ENCODE data around the gene FGF12. TPM values are rescaled to one million over a fixed set of nuclear protein-coding genes. Genes with fewer than 3 reads are reported as not detected.

Gene FGF12
- total and polyA plus RNA-seq, 11 donors, result 21.8 to 420 (median 265) TPM

- intact Hi-C loops (cut with DNase I), result no loop called here
- no peaks in the 10 kb centered on the region for H3K36me3 ChIP-seq
- H3K27ac ChIP-seq, result no peak overlapping the region
- ATAC-seq (no peak), DNase-seq (no peak)
- TF ChIP-seq CTCF (IDR thresholded peaks at IDR 0.05) (no peak), POLR2A (IDR thresholded peaks at IDR 0.05) (no peak)
- H3K27me3 ChIP-seq, result no peaks in the 10 kb centered on the region
- WGBS, 4 donors, result 42 to 83% (median 77%) methylated on average over 2 of the region's 2 CpGs
- no peaks in the 10 kb centered on the region for H3K9me3 ChIP-seq
- no peaks in the 10 kb centered on the region for H3K4me1 ChIP-seq
- H3K4me3 ChIP-seq, result no peak overlapping the region
Measured at GRCh38 chr3:192751148-192751547, 23.8 kb upstream of the FGF12 start.

- H3K27me3 ChIP-seq, result no peaks in the 10 kb centered on the region
- H3K27ac ChIP-seq, result no peak overlapping the region
- 62 to 82% (median 76%) methylated on average over 5 of the region's 5 CpGs for WGBS, 4 donors
- DNase-seq, result no peak
- no peaks in the 10 kb centered on the region for H3K9me3 ChIP-seq
- ATAC-seq, result no peak
- H3K36me3 ChIP-seq, result no peaks in the 10 kb centered on the region
- H3K4me1 ChIP-seq, result no peaks in the 10 kb centered on the region
- TF ChIP-seq POLR2A (IDR thresholded peaks at IDR 0.05), result no peak
- no peak for TF ChIP-seq CTCF (IDR thresholded peaks at IDR 0.05)
- intact Hi-C loops (cut with DNase I), result no loop called here
- no peak overlapping the region for H3K4me3 ChIP-seq
Measured at GRCh38 chr3:192750201-192750600, 22.9 kb upstream of the FGF12 start.

GRCh38 chr3:192747746-192748145 lies 20.4 kb upstream of the FGF12 start:
- 33 to 57% (median 40%) methylated on average over 3 of the region's 3 CpGs for WGBS, 4 donors
- TF ChIP-seq POLR2A (IDR thresholded peaks at IDR 0.05) (no peak), CTCF (IDR thresholded peaks at IDR 0.05) (no peak)

GRCh38 chr3:192747145-192747544 lies 19.8 kb upstream of the FGF12 start:
- DNase-seq (no peak), ATAC-seq (no peak)
- H3K36me3 ChIP-seq, result no peaks in the 10 kb centered on the region
- H3K4me3 ChIP-seq, result no peak overlapping the region
- no peaks in the 10 kb centered on the region for H3K4me1 ChIP-seq
- H3K27me3 ChIP-seq, result no peaks in the 10 kb centered on the region
- TF ChIP-seq POLR2A (IDR thresholded peaks at IDR 0.05), result no peak
- TF ChIP-seq CTCF (IDR thresholded peaks at IDR 0.05), result no peak
- no peaks in the 10 kb centered on the region for H3K9me3 ChIP-seq
- 66 to 81% (median 73%) methylated on average over 1 of the region's 1 CpG for WGBS, 4 donors
- no peak overlapping the region for H3K27ac ChIP-seq
- intact Hi-C loops (cut with DNase I), result no loop called here

More at GRCh38 chr3:192747746-192748145, 20.4 kb upstream of the FGF12 start:
- no peak overlapping the region for H3K27ac ChIP-seq
- intact Hi-C loops (cut with DNase I), result no loop called here
- no peaks in the 10 kb centered on the region for H3K36me3 ChIP-seq
- H3K27me3 ChIP-seq, result no peaks in the 10 kb centered on the region
- no peak overlapping the region for H3K4me3 ChIP-seq
- H3K4me1 ChIP-seq, result no peaks in the 10 kb centered on the region
- DNase-seq (no peak), ATAC-seq (no peak)
- no peaks in the 10 kb centered on the region for H3K9me3 ChIP-seq
